ENCODE measurements around the gene CASZ1. TPM values are rescaled to one million over a fixed set of nuclear protein-coding genes. Genes with fewer than 3 reads are reported as not detected.

The CASZ1 gene
- total and polyA plus RNA-seq, 2 experiments from 2014 or later: 3.6 to 6.9 TPM

- Histone ChIP-seq H3K9me3 (ENCODE audit: low read depth) (no peaks in the 10 kb centered on the region), H3K79me2 (no peaks in the 10 kb centered on the region), H3K36me3 (replicated peaks; ENCODE audit: insufficient read depth, low read depth) (no peaks in the 10 kb centered on the region), H4K20me1 (ENCODE audit: insufficient read depth, poor library complexity, severe bottlenecking) (no peaks in the 10 kb centered on the region), H3K9me2 (replicated peaks; ENCODE audit: insufficient read depth) (no peaks in the 10 kb centered on the region), H2AFZ (no peak overlapping the region), H3K4me2 (no peak overlapping the region), H3K27ac (no peak overlapping the region), H3K4me1 (ENCODE audit: insufficient read depth) (no peaks in the 10 kb centered on the region), H3K27me3 (no peaks in the 10 kb centered on the region), H3K4me3 (no peak overlapping the region)
- WGBS (ENCODE audit: low lambda C conversion rate, missing lambda C conversion rate): 95% methylated on average over 2 of the region's 2 CpGs
- no peak for TF ChIP-seq EZH2phosphoT487 (IDR thresholded peaks at IDR 0.05; ENCODE audit: low read depth, severe bottlenecking, unreplicated experiment)
- no peak for TF ChIP-seq EZH2 (IDR thresholded peaks at IDR 0.05; ENCODE audit: borderline replicate concordance)
- no peak for TF ChIP-seq CTCF (IDR thresholded peaks at IDR 0.05; ENCODE audit: poor library complexity)
- no peak for DNase-seq (ENCODE audit: low spot score)
Measured at GRCh38 chr1:10821388-10821787, 24.9 kb upstream of the CASZ1 start.

- no peaks in the 10 kb centered on the region for H3K79me2 ChIP-seq
- TF ChIP-seq EZH2phosphoT487 (IDR thresholded peaks at IDR 0.05; ENCODE audit: low read depth, severe bottlenecking, unreplicated experiment): no peak
- TF ChIP-seq CTCF (IDR thresholded peaks at IDR 0.05; ENCODE audit: poor library complexity): no peak
- TF ChIP-seq EZH2 (IDR thresholded peaks at IDR 0.05; ENCODE audit: borderline replicate concordance): no peak
- 72% methylated on average over 7 of the region's 7 CpGs for WGBS (ENCODE audit: low lambda C conversion rate, missing lambda C conversion rate)
- no peaks in the 10 kb centered on the region for H3K9me3 ChIP-seq (ENCODE audit: low read depth)
- H2AFZ ChIP-seq: no peak overlapping the region
- no peak overlapping the region for H3K4me2 ChIP-seq
- H4K20me1 ChIP-seq (ENCODE audit: insufficient read depth, poor library complexity, severe bottlenecking): no peaks in the 10 kb centered on the region
- H3K27ac ChIP-seq: no peak overlapping the region
- peaks cover under 1% of the 10 kb centered on the region for H3K4me1 ChIP-seq (ENCODE audit: insufficient read depth)
- no peaks in the 10 kb centered on the region for H3K36me3 ChIP-seq (replicated peaks; ENCODE audit: insufficient read depth, low read depth)
- H3K27me3 ChIP-seq: no peaks in the 10 kb centered on the region
- H3K4me3 ChIP-seq: no peak overlapping the region
- H3K9me2 ChIP-seq (replicated peaks; ENCODE audit: insufficient read depth): no peaks in the 10 kb centered on the region
- DNase-seq (ENCODE audit: low spot score): no peak
Measured at GRCh38 chr1:10820422-10820821, 24.0 kb upstream of the CASZ1 start.

- Histone ChIP-seq H3K9me3 (ENCODE audit: low read depth) (no peaks in the 10 kb centered on the region), H3K4me2 (no peak overlapping the region), H3K9me2 (replicated peaks; ENCODE audit: insufficient read depth) (no peaks in the 10 kb centered on the region), H3K27ac (no peak overlapping the region), H3K4me1 (ENCODE audit: insufficient read depth) (peaks cover 9% of the 10 kb centered on the region), H3K36me3 (replicated peaks; ENCODE audit: insufficient read depth, low read depth) (no peaks in the 10 kb centered on the region), H2AFZ (no peak overlapping the region), H3K4me3 (no peak overlapping the region), H4K20me1 (ENCODE audit: insufficient read depth, poor library complexity, severe bottlenecking) (no peaks in the 10 kb centered on the region), H3K27me3 (no peaks in the 10 kb centered on the region), H3K79me2 (no peaks in the 10 kb centered on the region)
- no peak for TF ChIP-seq EZH2 (IDR thresholded peaks at IDR 0.05; ENCODE audit: borderline replicate concordance)
- TF ChIP-seq EZH2phosphoT487 (IDR thresholded peaks at IDR 0.05; ENCODE audit: low read depth, severe bottlenecking, unreplicated experiment): no peak
- no peak for TF ChIP-seq CTCF (IDR thresholded peaks at IDR 0.05; ENCODE audit: poor library complexity)
- 98% methylated on average over 4 of the region's 13 CpGs for WGBS (ENCODE audit: low lambda C conversion rate, missing lambda C conversion rate)
- DNase-seq (ENCODE audit: low spot score): no peak
Measured at GRCh38 chr1:10819198-10819901, 22.9 kb upstream of the CASZ1 start.

Measured in hepatocyte (in vitro differentiated cells).